Lower lobe of right lung (tissue), 2 donors: Measurements from ENCODE around the gene SKAP2. TPM values are rescaled to one million over a fixed set of nuclear protein-coding genes. Genes with fewer than 3 reads are reported as not detected.

Experiments
- ATAC-seq, 2 donors: fragments of 200-7000 bp; cut with Tn5 transposase; one replicate each; pipeline ENCODE4 v1.9.1; 2020 to 2022; ENCODE audit warnings: mild to moderate bottlenecking in 2 of 2, moderate library complexity in 2 of 2
- DNase-seq: peaks from one replicate; pipeline ENCODE4 v3.0.0-alpha.2; 2020
- H3K27ac ChIP-seq: fragments of 200-600 bp; one replicate; pipeline ENCODE4 v1.8.0; 2022
- H3K27me3 ChIP-seq: fragments of 200-600 bp; one replicate; pipeline ENCODE4 v1.8.0; 2022; ENCODE audit warnings: low read depth
- H3K36me3 ChIP-seq: fragments of 200-600 bp; one replicate; pipeline ENCODE4 v1.8.0; 2022; ENCODE audit warnings: mild to moderate bottlenecking
- H3K4me1 ChIP-seq: fragments of 200-600 bp; one replicate; pipeline ENCODE4 v1.8.0; 2022
- H3K4me3 ChIP-seq: fragments of 200-600 bp; one replicate; pipeline ENCODE4 v1.8.0; 2022; ENCODE audit warnings: mild to moderate bottlenecking
- H3K9me3 ChIP-seq: fragments of 200-600 bp; one replicate; pipeline ENCODE4 v1.8.0; 2022
- intact Hi-C: fragments of 100-400 bp; cut with DNase I; formaldehyde crosslinking; loops from one replicate; pipeline ENCODE4 v1.11.0; 2022
- total RNA-seq: library from RNA; stranded (reverse); fragmentation: NEBNext Ultra II Directional; extraction: Animal tissue kit (Norgen Biotek cat#: 25700); gene quantifications from one replicate; pipeline ENCODE4 v1.2.1, GENCODE V29; 2021
- TF ChIP-seq, protein P1 (sequence below): fragments of 200-600 bp; IDR thresholded peaks from one replicate; pipeline ENCODE4 v1.8.0; 2022; ENCODE audit warnings: antibody characterized with exemption, mild to moderate bottlenecking
- donor health status: DM: no; HTN: yes; CAD: no; lungs with severe emphysema.

The SKAP2 gene
- total RNA-seq, 1 donor from 2014 or later: 75.0 TPM

DNA sequence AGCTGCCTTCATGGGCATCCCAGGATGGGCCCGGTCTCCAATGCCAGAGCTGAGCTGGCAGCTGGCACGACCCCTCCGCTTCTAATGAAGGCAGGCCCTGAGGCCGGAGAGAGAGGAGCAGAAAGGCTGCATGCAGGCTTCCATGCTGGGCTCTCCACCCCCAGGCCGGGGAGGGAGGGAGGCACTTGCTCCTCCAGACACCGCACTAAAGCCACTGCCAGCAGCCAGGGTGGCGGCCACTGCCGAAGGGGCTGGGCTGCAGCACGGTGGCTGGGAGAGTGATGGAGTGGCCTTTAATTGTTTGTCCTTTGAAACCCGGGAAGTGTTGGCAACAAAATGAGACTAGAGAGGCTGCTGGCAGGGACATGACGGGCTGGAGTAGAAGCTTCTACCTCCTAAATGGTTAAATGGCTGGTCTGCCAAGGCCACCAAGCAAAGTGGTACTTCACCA is 236.5 kb downstream of the SKAP2 start:
- DNase-seq (no peak), ATAC-seq (peak; percentile 18 to 70)
- H3K4me3 ChIP-seq: no peak overlapping the region
- H3K27me3 ChIP-seq: no peaks in the 10 kb centered on the region
- no peaks in the 10 kb centered on the region for H3K36me3 ChIP-seq
- TF ChIP-seq, protein P1, sequence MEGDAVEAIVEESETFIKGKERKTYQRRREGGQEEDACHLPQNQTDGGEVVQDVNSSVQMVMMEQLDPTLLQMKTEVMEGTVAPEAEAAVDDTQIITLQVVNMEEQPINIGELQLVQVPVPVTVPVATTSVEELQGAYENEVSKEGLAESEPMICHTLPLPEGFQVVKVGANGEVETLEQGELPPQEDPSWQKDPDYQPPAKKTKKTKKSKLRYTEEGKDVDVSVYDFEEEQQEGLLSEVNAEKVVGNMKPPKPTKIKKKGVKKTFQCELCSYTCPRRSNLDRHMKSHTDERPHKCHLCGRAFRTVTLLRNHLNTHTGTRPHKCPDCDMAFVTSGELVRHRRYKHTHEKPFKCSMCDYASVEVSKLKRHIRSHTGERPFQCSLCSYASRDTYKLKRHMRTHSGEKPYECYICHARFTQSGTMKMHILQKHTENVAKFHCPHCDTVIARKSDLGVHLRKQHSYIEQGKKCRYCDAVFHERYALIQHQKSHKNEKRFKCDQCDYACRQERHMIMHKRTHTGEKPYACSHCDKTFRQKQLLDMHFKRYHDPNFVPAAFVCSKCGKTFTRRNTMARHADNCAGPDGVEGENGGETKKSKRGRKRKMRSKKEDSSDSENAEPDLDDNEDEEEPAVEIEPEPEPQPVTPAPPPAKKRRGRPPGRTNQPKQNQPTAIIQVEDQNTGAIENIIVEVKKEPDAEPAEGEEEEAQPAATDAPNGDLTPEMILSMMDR: no peak
- intact Hi-C loops: no loop called here
- H3K4me1 ChIP-seq: no peaks in the 10 kb centered on the region
- H3K27ac ChIP-seq: no peak overlapping the region
- no peaks in the 10 kb centered on the region for H3K9me3 ChIP-seq

GRCh38 chr7:26627221-26627620 is 237.2 kb downstream of the SKAP2 start:
- H3K36me3 ChIP-seq: no peaks in the 10 kb centered on the region
- H3K9me3 ChIP-seq: no peaks in the 10 kb centered on the region
- ATAC-seq: no peak
- intact Hi-C loops: no loop called here
- TF ChIP-seq, protein P1: no peak
- H3K4me1 ChIP-seq: no peaks in the 10 kb centered on the region
- no peak for DNase-seq
- H3K27me3 ChIP-seq: no peaks in the 10 kb centered on the region
- H3K27ac ChIP-seq: no peak overlapping the region
- no peak overlapping the region for H3K4me3 ChIP-seq

GRCh38 chr7:26626687-26627086 is 237.7 kb downstream of the SKAP2 start:
- Histone ChIP-seq H3K27me3 (no peaks in the 10 kb centered on the region), H3K4me3 (no peak overlapping the region), H3K4me1 (no peaks in the 10 kb centered on the region), H3K27ac (no peak overlapping the region), H3K36me3 (no peaks in the 10 kb centered on the region), H3K9me3 (no peaks in the 10 kb centered on the region)
- no peak for DNase-seq
- no peak for ATAC-seq
- TF ChIP-seq, protein P1: no peak
- intact Hi-C loops: no loop called here

DNA sequence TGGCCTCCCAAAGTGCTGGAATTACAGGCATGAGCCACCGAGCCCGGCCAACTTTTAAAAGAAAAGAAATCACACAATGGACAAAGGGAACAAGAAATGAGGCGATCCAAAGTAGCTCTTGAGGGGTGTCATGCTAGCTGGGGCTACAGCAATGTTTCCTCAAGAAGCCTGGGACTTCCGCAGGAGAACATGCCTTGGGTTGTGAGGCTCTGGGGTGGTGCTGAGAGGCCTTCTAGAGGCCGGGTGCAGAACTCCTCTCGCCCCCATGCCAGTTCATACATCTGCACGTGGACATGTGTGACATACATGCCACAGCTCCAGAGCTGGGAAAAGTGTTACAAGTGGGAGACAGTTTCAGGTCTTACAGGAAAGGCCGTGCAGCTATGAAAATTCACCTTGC is 238.2 kb downstream of the SKAP2 start:
- Histone ChIP-seq H3K4me1 (no peaks in the 10 kb centered on the region), H3K27me3 (no peaks in the 10 kb centered on the region), H3K36me3 (no peaks in the 10 kb centered on the region), H3K9me3 (no peaks in the 10 kb centered on the region), H3K27ac (no peak overlapping the region), H3K4me3 (no peak overlapping the region)
- intact Hi-C loops: no loop called here
- DNase-seq: no peak
- ATAC-seq: no peak
- TF ChIP-seq, protein P1: no peak

GRCh38 chr7:26625286-26625685 is 239.1 kb downstream of the SKAP2 start:
- DNase-seq (no peak), ATAC-seq (no peak)
- no peaks in the 10 kb centered on the region for H3K27me3 ChIP-seq
- H3K9me3 ChIP-seq: no peaks in the 10 kb centered on the region
- intact Hi-C loops: no loop called here
- H3K36me3 ChIP-seq: no peaks in the 10 kb centered on the region
- H3K4me1 ChIP-seq: no peaks in the 10 kb centered on the region
- H3K27ac ChIP-seq: no peak overlapping the region
- TF ChIP-seq, protein P1: no peak
- no peak overlapping the region for H3K4me3 ChIP-seq

DNA sequence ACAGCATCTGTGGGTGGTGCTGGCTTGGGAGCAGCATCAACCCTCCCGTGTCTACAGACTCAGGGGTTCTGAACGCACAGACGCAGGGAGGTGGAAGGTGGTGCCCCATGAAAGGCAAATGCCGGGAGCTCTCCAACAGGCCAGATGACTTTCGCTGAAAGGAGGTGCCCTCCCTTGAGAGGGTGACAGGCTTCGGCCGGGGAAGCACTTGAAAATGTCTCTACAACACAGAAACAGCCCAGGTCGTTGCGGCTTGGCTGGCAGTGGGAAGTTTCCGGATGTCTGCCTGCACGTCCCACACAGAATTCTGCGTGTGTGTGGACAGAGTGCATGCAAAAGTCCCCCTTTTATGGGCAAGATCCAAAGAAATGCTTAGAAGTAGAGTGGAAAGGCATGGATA is 239.6 kb downstream of the SKAP2 start:
- H3K36me3 ChIP-seq: no peaks in the 10 kb centered on the region
- TF ChIP-seq, protein P1: no peak
- ATAC-seq: no peak
- H3K4me1 ChIP-seq: no peaks in the 10 kb centered on the region
- DNase-seq: no peak
- intact Hi-C loops: no loop called here
- no peak overlapping the region for H3K27ac ChIP-seq
- H3K9me3 ChIP-seq: no peaks in the 10 kb centered on the region
- no peak overlapping the region for H3K4me3 ChIP-seq
- H3K27me3 ChIP-seq: no peaks in the 10 kb centered on the region
